G401 (cell line): Measurements from ENCODE around the gene TAB3. TPM values are rescaled to one million over a fixed set of nuclear protein-coding genes. Genes with fewer than 3 reads are reported as not detected.

Experiments used
- DNase-seq: peaks from one replicate; pipeline ENCODE4 v3.0.0-alpha.2; 2015; ENCODE audit warnings: low spot score
- in situ Hi-C: cut with HindIII; loops from 2 replicates; pipeline ENCODE4 v1.10.0; 2016; ENCODE audit warnings: low sequenced_read_pairs, mixed read lengths
- total RNA-seq: library from RNA; depleted of rRNA; stranded (reverse); fragments of >200 nt; shearing (Covaris generic); gene quantifications from 2 replicates; pipeline ENCODE4 v1.2.3, GENCODE V29; 2014; rRNA removed

TAB3 gene
- total RNA-seq, result 2.9 and 4.5 TPM in 2 replicates

GRCh38 chrX:30889147-30890140 is at the start of gene TAB3:
TAB3 (minus strand) TSS chrX:30889254; CDS start chrX:30859588, 29,666 bp downstream.
- DNase-seq, result peak; percentile 96
- in situ Hi-C loops, result no loop called here

DNA sequence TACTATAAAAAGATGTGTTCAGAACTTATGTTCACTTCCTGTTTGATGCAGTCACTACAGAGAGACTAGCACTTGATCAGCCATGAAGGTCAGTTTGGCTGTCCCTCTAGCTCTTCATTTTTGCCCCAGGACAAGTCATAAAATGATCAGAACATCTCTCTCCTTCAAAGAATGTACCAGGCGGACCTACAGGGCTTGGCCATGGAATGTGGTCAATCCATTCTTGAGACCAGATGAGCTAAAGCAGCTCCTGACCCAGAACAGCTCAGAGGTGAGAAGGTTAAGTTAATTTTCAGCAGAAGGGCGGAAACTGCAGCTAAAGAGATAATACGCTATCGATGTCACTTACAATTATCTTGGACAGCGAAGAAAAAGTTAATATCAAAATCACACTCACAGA is 49.2 kb upstream of the TAB3 start:
- in situ Hi-C loops, result no loop called here
- DNase-seq, result no peak

GRCh38 chrX:30935985-30936384 is 46.9 kb upstream of the TAB3 start:
- no peak for DNase-seq
- in situ Hi-C loops, result no loop called here

GRCh38 chrX:30931920-30932319 is 42.9 kb upstream of the TAB3 start:
- no peak for DNase-seq
- in situ Hi-C loops, result no loop called here

DNA sequence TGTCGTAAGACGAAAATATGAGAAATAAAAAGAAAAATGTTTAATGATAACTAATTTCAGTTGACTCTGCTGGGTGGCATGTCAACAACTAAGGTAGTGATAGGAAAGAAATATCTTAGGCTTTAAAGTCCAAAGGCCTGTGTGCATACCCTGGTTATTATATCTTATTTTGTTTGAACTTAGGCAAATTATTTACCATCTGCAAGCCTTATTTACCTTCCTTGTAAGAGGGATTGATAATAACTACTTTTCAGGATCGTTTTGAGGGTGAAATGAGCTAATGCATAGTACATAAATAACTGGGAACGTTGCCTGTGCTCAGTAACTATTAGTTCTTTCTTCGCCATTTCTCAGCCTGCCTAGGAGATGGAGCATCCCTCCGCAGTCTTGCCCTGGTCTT is 41.6 kb upstream of the TAB3 start:
- in situ Hi-C loops, result no loop called here
- no peak for DNase-seq

- in situ Hi-C loops, result no loop called here
- no peak for DNase-seq
These were observed 41.1 kb upstream of the TAB3 start for GRCh38 chrX:30930143-30930542.

GRCh38 chrX:30920271-30920670 is 31.2 kb upstream of the TAB3 start:
- DNase-seq, result no peak
- in situ Hi-C loops, result no loop called here

GRCh38 chrX:30918480-30918879 is 29.4 kb upstream of the TAB3 start:
- in situ Hi-C loops, result no loop called here
- DNase-seq, result no peak

GRCh38 chrX:30913492-30913891 is 24.4 kb upstream of the TAB3 start:
- in situ Hi-C loops, result no loop called here
- no peak for DNase-seq

DNA sequence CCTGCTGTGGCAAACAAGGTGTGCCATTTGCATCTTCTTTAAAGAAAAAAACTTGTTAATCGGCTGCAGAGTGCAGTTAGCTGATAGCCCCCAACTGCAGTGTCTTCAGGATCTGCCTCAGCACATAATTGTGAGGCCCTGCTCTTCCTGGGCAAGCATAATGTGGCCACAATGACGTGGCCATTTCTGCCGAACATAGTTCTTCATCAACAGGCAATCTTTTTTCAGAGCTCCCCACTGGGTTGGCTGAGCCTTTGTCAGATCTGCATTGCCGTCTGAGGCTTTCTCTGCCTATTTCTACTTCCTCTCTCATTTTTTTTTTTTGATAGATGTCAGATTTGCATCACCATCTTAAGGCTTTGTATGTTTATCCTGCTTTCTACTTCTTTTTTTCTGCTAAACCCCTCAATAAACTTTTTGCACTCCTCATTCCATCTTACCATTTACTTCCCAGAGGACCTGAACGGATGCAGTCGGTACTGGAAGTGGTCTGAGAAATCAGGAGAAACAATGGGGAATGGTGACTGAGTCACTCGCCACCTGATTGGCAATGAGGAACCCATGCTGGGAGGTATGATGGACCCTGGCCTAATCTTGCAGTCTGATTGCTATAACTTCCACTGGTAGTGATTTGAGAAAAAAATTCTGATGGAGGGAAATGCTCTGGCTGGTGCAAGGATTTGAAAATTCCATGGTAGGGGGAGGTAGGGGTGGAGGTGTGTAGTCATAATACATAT is 21.2 kb upstream of the TAB3 start:
- no peak for DNase-seq
- in situ Hi-C loops, result no loop called here

- in situ Hi-C loops, result no loop called here
- DNase-seq, result no peak
These were observed 17.7 kb upstream of the TAB3 start for GRCh38 chrX:30906726-30907125.

- in situ Hi-C loops, result no loop called here
- no peak for DNase-seq
These were observed 16.3 kb upstream of the TAB3 start for GRCh38 chrX:30905321-30905720.

- DNase-seq, result no peak
- in situ Hi-C loops, result no loop called here
These were observed 15.6 kb upstream of the TAB3 start for GRCh38 chrX:30904632-30905031.

DNA sequence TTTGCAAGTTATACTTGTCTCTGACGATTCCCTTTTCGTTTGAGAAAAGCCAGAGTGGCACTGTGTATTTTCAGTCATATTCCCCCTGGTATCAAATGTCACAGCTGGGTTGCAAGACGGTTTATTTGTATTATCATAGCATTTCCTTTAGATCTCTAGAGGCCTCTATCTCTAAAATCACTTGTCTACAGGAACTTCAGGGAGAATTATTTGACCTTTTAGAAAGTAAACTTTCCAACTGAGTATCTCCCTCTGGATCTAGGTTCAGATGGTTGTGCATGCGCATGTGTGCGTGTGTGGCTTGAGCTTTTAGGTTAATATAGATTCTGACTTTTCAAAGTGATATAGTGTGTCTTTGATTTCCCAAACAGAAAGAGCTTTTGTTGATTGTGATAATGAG is 15.1 kb upstream of the TAB3 start:
- in situ Hi-C loops, result no loop called here

DNA sequence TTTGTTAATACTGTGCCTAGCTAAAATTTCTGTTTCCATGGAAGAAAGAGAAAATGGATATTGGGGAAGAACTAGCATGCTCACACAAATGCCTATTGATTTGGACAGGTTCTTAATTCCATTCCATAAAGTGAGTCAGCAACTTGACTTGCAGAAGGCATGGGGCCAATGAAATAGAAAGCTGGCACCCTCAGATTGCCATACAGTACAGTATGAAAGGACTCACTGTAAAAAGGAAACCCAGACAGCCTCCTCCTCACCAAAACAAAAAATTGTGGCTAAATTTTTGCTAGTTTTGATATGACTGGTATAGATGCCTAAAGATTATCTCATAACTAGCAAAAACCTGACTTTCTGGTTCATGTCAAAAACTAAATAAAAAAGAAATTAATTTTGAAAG is 11.2 kb upstream of the TAB3 start:
- in situ Hi-C loops, result no loop called here
- no peak for DNase-seq

More for the DNA sequence above, 15.1 kb upstream of the TAB3 start:
- no peak for DNase-seq

DNA sequence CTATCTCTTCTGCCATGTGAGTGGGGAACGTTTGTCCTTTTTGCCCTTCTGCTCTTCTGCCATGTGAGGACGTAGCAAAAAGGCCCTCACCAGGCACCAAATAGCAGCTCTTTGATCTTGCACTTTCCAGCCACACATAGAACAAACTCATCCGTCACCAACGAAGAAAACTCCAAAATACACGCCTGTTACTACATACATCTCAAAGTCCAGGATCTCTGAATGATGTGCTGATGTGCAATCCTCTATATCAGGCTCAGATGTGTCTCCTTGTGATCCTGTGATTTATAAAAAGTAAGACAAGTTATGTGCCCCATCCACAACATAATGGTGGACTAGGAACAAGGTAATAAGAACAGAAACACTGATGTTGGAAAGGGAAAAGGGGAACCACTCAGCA is 9.8 kb upstream of the TAB3 start:
- no peak for DNase-seq
- in situ Hi-C loops, result no loop called here

DNA sequence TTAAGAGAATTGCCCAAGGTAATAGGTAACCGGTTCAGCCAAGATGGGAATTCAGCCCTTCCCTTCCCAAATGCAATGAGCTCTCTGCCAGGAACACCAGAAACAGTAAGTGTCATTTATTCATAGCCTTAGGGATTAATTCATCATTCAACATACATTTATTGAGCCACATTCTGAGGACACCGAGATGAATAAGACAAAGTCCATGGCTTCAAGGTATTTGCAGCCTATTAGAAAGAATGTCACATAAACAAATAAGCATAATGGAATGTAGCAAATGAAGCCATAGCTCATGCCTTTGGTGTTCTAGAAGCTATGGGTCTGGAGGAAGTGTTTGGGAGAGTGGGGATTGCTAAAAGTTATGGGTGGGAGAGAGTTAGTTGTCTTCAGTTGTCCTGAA is 6.3 kb upstream of the TAB3 start:
- DNase-seq, result no peak
- in situ Hi-C loops, result no loop called here

DNA sequence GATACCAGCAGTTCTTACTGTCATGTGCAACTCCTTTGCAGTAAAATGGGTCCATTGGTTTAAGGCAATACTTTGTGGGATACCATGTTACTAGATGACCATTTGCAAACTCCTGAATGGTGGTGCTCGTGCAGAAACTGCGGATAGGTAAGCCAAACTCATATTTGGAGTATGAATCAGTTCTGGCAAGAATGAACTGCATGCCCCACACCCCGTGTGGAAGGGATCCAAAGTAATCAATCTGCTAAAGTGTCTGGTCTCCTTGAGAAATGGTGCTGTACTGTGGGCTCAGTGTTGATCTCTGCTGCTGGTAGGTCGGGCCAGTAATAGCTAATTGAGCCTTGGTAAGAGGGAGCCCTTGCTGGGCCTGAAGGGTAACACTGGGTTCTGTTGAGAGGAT is 4.2 kb upstream of the TAB3 start:
- in situ Hi-C loops, result no loop called here
- no peak for DNase-seq

DNA sequence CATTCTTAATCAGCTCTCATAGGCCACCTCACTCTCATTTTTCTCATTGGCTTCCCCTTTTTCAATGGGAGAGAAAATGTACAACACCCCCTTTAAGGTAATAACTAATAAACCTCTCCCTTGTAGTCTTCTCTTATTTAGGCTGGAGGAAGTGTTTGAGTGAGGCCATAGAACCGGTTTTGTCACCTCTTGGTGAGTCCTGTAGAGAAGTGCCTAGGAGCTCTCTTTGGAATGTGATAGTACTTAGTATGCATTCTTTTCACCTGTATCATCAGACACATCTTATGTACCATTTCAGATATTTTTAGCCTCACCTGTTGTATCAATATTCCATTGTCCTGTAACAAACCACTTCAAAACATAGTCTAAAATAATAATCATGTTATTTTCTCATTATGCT is 3.5 kb upstream of the TAB3 start:
- in situ Hi-C loops, result no loop called here
- DNase-seq, result no peak

- in situ Hi-C loops, result no loop called here
- DNase-seq, result peak; percentile 23
These were observed 418 bp downstream of the TAB3 start for GRCh38 chrX:30888526-30889146.
